Mesenteric fat pad (tissue), 1 donor: ENCODE results near the gene TP53TG3F. TPM values are rescaled to one million over a fixed set of nuclear protein-coding genes. Genes with fewer than 3 reads are reported as not detected.
"Not testable (repeated sequence)": the region's sequence is repeated elsewhere in the genome, so short reads cannot be mapped to it uniquely, and the experiment has no call there.

Experiments
- DNase-seq: peaks from one replicate; pipeline ENCODE4 v3.0.0-alpha.2; 2020; ENCODE audit warnings: low spot score
- long read RNA-seq: library from polyadenylated mRNA; unstranded; transcript quantifications from one replicate; pipeline ENCODE4 v2.0.0, GENCODE V29; 2020
- total RNA-seq: library from RNA; stranded (reverse); fragmentation: NEBNext Ultra II Directional; extraction: Animal tissue kit (Norgen Biotek cat#: 25700); gene quantifications from one replicate; pipeline ENCODE4 v1.2.1, GENCODE V29; 2021
- donor health status: DM: yes; HTN: yes; CAD: no.

The TP53TG3F gene
- not detected for total RNA-seq
- long read RNA-seq: 0 reads

- not testable (repeated sequence) for DNase-seq
Measured at GRCh38 chr16:33459312-33459711, at the start of gene TP53TG3F. TSS of gene TP53TG3F (plus strand) at chr16:33459612. CDS start at chr16:33459680, 68 bp downstream.

- DNase-seq: not testable (repeated sequence)
Measured at GRCh38 chr16:33491611-33492010, 32.2 kb downstream of the TP53TG3F start.

GRCh38 chr16:33507231-33507630 is 47.8 kb downstream of the TP53TG3F start:
- DNase-seq: not testable (repeated sequence)

GRCh38 chr16:33509070-33509469 is 49.7 kb downstream of the TP53TG3F start:
- not testable (repeated sequence) for DNase-seq

- not testable (repeated sequence) for DNase-seq
Measured at GRCh38 chr16:33509906-33510305, 50.5 kb downstream of the TP53TG3F start.

Other genes starting within 250 kb of the TP53TG3F start
- gene TP53TG3E, start 155.3 kb upstream of the TP53TG3F start, total RNA-seq: not detected
- gene TP53TG3B, start 98.8 kb upstream of the TP53TG3F start, total RNA-seq: not detected